Loucy (cell line): Measurements from ENCODE around the gene CDK16.

Experiments
- H2AFZ ChIP-seq: fragments of 200-600 bp; sonication (generic); 2 replicates; pipeline ENCODE4 v1.6.0; 2016; ENCODE audit warnings: antibody characterized with exemption, mild to moderate bottlenecking, low read length, moderate library complexity
- H3F3A ChIP-seq: fragments of 200-600 bp; 2 replicates; pipeline ENCODE4 v1.6.0; 2016; ENCODE audit warnings: antibody characterized with exemption, low read depth, mild to moderate bottlenecking
- H3K27me3 ChIP-seq: fragments of 200-600 bp; sonication (generic); 2 replicates; pipeline ENCODE4 v1.6.1; 2014; ENCODE audit warnings: low read length, mild to moderate bottlenecking; ENCODE audit not compliant: insufficient read depth, poor library complexity, severe bottlenecking
- H3K36me3 ChIP-seq: fragments of 200-600 bp; sonication (generic); 2 replicates; pipeline ENCODE4 v1.6.1; 2016; ENCODE audit warnings: low read length; ENCODE audit not compliant: insufficient read depth
- H3K4me1 ChIP-seq: fragments of 200-600 bp; sonication (generic); 2 replicates; pipeline ENCODE4 v1.5.1; 2014; ENCODE audit warnings: low read length, mild to moderate bottlenecking; ENCODE audit not compliant: insufficient read depth, poor library complexity, severe bottlenecking
- H3K4me2 ChIP-seq: fragments of 200-600 bp; sonication (generic); 2 replicates; pipeline ENCODE4 v1.6.0; 2014; ENCODE audit warnings: antibody characterized with exemption, low read length, low read depth, mild to moderate bottlenecking; ENCODE audit not compliant: poor library complexity, severe bottlenecking
- H3K4me3 ChIP-seq: fragments of 200-600 bp; sonication (generic); 2 replicates; pipeline ENCODE4 v1.5.1; 2014; ENCODE audit warnings: low read length, mild to moderate bottlenecking, mixed read lengths; ENCODE audit not compliant: poor library complexity, severe bottlenecking
- H3K79me2 ChIP-seq: fragments of 200-600 bp; sonication (generic); 2 replicates; pipeline ENCODE4 v1.6.1; 2014; ENCODE audit warnings: low read length; ENCODE audit not compliant: insufficient read depth
- H3K9ac ChIP-seq: fragments of 200-600 bp; sonication (generic); 2 replicates; pipeline ENCODE4 v1.6.0; 2014; ENCODE audit warnings: mild to moderate bottlenecking, low read depth, low read length, moderate library complexity; ENCODE audit not compliant: poor library complexity, severe bottlenecking
- H3K9me2 ChIP-seq: fragments of 200-600 bp; sonication (generic); replicated peaks from 2 replicates; pipeline ENCODE4 v1.6.1; 2016; ENCODE audit warnings: low read depth, low read length, mixed read lengths
- H3K9me3 ChIP-seq: fragments of 200-600 bp; sonication (generic); 2 replicates; pipeline ENCODE4 v1.6.1; 2014; ENCODE audit warnings: mild to moderate bottlenecking, antibody characterized with exemption, low read length, low read depth; ENCODE audit not compliant: insufficient read depth
- H4K20me1 ChIP-seq: fragments of 200-600 bp; sonication (generic); 2 replicates; pipeline ENCODE4 v1.6.0; 2014; ENCODE audit warnings: antibody characterized with exemption, low read length, mild to moderate bottlenecking; ENCODE audit not compliant: insufficient read depth, poor library complexity, severe bottlenecking
- EZH2phosphoT487 ChIP-seq: fragments of 200-600 bp; IDR thresholded peaks from 2 replicates; pipeline ENCODE4 v1.6.1; 2018; ENCODE audit warnings: antibody characterized with exemption, mild to moderate bottlenecking, moderate library complexity, borderline replicate concordance
- TF ChIP-seq, protein P1 (sequence below): fragments of 200-600 bp; sonication (generic); conservative IDR thresholded peaks from 2 replicates; pipeline ENCODE4 v1.5.1; 2014; ENCODE audit warnings: mild to moderate bottlenecking, antibody characterized with exemption, low read length

CDK16 gene

DNA sequence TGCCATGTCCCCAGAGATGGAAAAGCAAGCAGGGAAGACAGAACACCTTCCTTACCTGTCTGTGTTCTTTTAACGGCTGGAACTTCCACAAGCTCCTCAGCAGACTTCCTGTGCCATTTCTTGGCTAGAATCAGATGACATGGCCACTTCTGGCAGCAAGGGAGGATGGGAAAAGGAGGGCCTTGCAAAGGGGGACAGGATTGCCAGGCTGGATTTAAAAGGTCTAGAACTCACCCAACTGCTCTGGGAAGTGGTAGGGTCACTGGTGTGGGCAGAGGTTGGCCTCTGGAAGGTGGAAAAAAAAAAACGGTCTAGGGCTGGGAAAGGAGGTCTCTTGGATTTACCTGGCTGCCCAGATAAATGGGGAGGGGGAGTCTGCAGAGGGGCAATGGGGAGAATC is 12.7 kb downstream of the CDK16 start:
- Histone ChIP-seq H3K27me3 (no peaks in the 10 kb centered on the region), H3K36me3 (peaks cover 23% of the 10 kb centered on the region; the same call in 1 of the 2 replicates), H2AFZ (no peak overlapping the region), H3K4me3 (no peak overlapping the region), H3K9me2 (no peaks in the 10 kb centered on the region), H3F3A (no peaks in the 10 kb centered on the region), H3K4me1 (peaks cover 15% of the 10 kb centered on the region), H3K9ac (no peak overlapping the region), H3K79me2 (peaks cover 35% of the 10 kb centered on the region), H4K20me1 (peaks cover 24% of the 10 kb centered on the region), H3K9me3 (no peaks in the 10 kb centered on the region), H3K4me2 (no peak overlapping the region)
- TF ChIP-seq, protein P1, sequence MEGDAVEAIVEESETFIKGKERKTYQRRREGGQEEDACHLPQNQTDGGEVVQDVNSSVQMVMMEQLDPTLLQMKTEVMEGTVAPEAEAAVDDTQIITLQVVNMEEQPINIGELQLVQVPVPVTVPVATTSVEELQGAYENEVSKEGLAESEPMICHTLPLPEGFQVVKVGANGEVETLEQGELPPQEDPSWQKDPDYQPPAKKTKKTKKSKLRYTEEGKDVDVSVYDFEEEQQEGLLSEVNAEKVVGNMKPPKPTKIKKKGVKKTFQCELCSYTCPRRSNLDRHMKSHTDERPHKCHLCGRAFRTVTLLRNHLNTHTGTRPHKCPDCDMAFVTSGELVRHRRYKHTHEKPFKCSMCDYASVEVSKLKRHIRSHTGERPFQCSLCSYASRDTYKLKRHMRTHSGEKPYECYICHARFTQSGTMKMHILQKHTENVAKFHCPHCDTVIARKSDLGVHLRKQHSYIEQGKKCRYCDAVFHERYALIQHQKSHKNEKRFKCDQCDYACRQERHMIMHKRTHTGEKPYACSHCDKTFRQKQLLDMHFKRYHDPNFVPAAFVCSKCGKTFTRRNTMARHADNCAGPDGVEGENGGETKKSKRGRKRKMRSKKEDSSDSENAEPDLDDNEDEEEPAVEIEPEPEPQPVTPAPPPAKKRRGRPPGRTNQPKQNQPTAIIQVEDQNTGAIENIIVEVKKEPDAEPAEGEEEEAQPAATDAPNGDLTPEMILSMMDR = no peak
- no peak for TF ChIP-seq EZH2phosphoT487

DNA sequence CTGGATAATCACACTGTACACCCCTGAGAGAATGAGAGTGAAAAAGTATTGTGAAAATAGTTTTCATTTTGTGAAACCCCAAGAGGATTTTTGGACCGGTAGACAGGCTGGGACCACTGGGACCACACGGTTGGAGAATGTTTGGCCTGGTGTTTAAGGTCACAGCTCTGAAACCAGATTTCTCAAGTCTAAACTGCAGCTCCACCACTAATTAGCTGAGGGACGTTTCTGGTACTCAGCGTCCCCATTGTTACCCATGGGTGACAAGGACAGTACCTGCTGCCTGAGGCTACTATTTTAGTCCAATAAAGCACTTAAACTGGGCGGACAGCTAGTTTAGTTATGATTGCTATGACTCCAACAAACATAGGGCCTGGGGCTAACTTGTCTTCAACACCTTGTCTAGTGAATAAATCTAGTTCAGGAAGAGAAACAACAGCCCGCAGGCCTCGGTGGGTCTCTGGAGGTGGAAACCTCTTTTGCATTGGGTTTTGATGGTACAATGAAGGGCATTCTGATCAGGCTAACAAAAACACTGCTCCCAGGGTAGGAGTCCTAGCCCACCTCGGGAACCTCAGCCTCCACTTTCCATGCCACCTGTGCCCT is 13.8 kb downstream of the CDK16 start:
- peak overlapping the region; percentile 71 for H2AFZ ChIP-seq
- no peaks in the 10 kb centered on the region for H3K9me3 ChIP-seq
- H3K79me2 ChIP-seq = peaks cover 46% of the 10 kb centered on the region
- H3K4me3 ChIP-seq = peak overlapping the region; percentile 83
- H3K36me3 ChIP-seq = peaks cover 12% of the 10 kb centered on the region; the same call in 1 of the 2 replicates
- H3K4me2 ChIP-seq = peak overlapping the region; percentile 84
- peaks cover 18% of the 10 kb centered on the region for H3K4me1 ChIP-seq
- no peaks in the 10 kb centered on the region for H3F3A ChIP-seq
- no peak for TF ChIP-seq EZH2phosphoT487
- TF ChIP-seq, protein P1 = no peak
- peak overlapping the region; percentile 87 for H3K9ac ChIP-seq
- H3K27me3 ChIP-seq = no peaks in the 10 kb centered on the region
- no peaks in the 10 kb centered on the region for H3K9me2 ChIP-seq
- peaks cover 29% of the 10 kb centered on the region for H4K20me1 ChIP-seq

DNA sequence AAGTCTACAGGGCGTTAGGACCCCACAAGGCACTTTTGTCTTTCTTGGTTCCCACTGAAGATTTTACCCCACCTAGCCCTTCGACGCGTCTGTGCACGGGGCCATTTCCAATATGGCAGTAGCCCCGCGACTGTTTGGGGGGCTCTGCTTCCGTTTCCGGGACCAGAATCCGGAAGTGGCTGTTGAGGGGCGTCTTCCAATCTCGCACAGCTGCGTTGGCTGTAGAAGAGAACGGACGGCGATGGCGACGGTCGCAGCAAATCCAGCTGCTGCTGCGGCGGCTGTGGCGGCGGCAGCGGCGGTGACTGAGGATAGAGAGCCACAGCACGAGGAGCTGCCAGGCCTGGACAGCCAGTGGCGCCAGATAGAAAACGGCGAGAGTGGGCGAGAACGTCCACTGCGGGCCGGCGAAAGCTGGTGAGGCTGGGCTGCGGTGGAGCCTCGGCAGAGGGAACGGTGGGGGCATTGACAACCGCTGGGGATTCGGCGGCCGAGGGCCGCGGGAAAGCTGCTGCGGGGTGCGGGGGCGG is 14.4 kb downstream of the CDK16 start, which contains the start of gene USP11:
Gene USP11, plus strand, starts transcription at position 207 of the 530 bp plus-strand sequence. Its CDS starts 35 bp downstream, at position 242.
- peak within 1 kb of the TSS; percentile 84 for H3K4me2 ChIP-seq
- peaks cover 52% of the 10 kb centered on the region for H3K79me2 ChIP-seq
- H3K36me3 ChIP-seq = peaks cover 11% of the 10 kb centered on the region; the same call in 1 of the 2 replicates
- no peaks in the 10 kb centered on the region for H3K9me2 ChIP-seq
- H3K4me1 ChIP-seq = peaks cover 18% of the 10 kb centered on the region
- no peaks in the 10 kb centered on the region for H3F3A ChIP-seq
- H3K9me3 ChIP-seq = no peaks in the 10 kb centered on the region
- H3K27me3 ChIP-seq = no peaks in the 10 kb centered on the region
- peaks cover 32% of the 10 kb centered on the region for H4K20me1 ChIP-seq
- peak within 1 kb of the TSS; percentile 87 for H3K9ac ChIP-seq
- TF ChIP-seq, protein P1 = no peak
- no peak for TF ChIP-seq EZH2phosphoT487
- H3K4me3 ChIP-seq = peak within 1 kb of the TSS; percentile 83
- H2AFZ ChIP-seq = peak within 1 kb of the TSS; percentile 77
